MCF 10A (cell line): Measurements from ENCODE around the gene DNER. TPM values are rescaled to one million over a fixed set of nuclear protein-coding genes. Genes with fewer than 3 reads are reported as not detected.

Experiments used
- BruUV-seq: library from RNA; stranded (reverse); fragments of 400-500 nt; replicated peaks from 2 replicates; lab custom pipeline; 2021; lab: Mats Ljungman, UMichigan
- CTCF ChIA-PET: fragments of 300-600 bp; sonication (Branson Sonifier 250); formaldehyde crosslinking; extraction: SDS; loops from one replicate; lab custom pipeline; 2021; ENCODE audit warnings: antibody characterized with exemption, inconsistent platforms; lab: Yijun Ruan, JAX
- POLR2A ChIA-PET: fragments of 300-600, 350-650 bp; sonication (Branson Sonifier 250); formaldehyde crosslinking; extraction: SDS; loops from one replicate; lab custom pipeline; 2020; ENCODE audit warnings: antibody characterized with exemption, inconsistent platforms; lab: Yijun Ruan, JAX
- DNase-seq: peaks from one replicate; pipeline ENCODE4 v3.0.0-alpha.2; 2018; ENCODE audit not compliant: unreplicated experiment
- H3K27ac Mint-ChIP-seq: one replicate; pipeline ENCODE4 v1.8.0; 2022; ENCODE audit warnings: mild to moderate bottlenecking, low read depth, mixed read lengths; ENCODE audit not compliant: unreplicated experiment
- H3K27me3 Mint-ChIP-seq: one replicate; pipeline ENCODE4 v1.8.0; 2022; ENCODE audit warnings: mixed read lengths; ENCODE audit not compliant: insufficient read depth, unreplicated experiment
- H3K36me3 Mint-ChIP-seq: one replicate; pipeline ENCODE4 v1.8.0; 2022; ENCODE audit warnings: mild to moderate bottlenecking, moderate library complexity, mixed read lengths; ENCODE audit not compliant: insufficient read depth, unreplicated experiment
- H3K4me1 Mint-ChIP-seq: one replicate; pipeline ENCODE4 v1.8.0; 2022; ENCODE audit warnings: mixed read lengths; ENCODE audit not compliant: insufficient read depth, unreplicated experiment
- H3K4me3 Mint-ChIP-seq: one replicate; pipeline ENCODE4 v1.8.0; 2022; ENCODE audit warnings: mild to moderate bottlenecking, moderate library complexity, mixed read lengths; ENCODE audit not compliant: unreplicated experiment
- H3K9me3 Mint-ChIP-seq: one replicate; pipeline ENCODE4 v1.8.0; 2022; ENCODE audit warnings: mixed read lengths; ENCODE audit not compliant: unreplicated experiment
- CTCF ChIP-seq: fragments of 200-600 bp; IDR thresholded peaks from one replicate; pipeline ENCODE4 v1.8.0; 2022; ENCODE audit warnings: antibody characterized with exemption, mild to moderate bottlenecking; ENCODE audit not compliant: unreplicated experiment
- intact Hi-C: fragments of 100-400 bp; cut with micrococcal nuclease; formaldehyde crosslinking; loops from 2 replicates; pipeline ENCODE4 v1.14.1; 2022
- total RNA-seq: library from RNA; stranded (reverse); gene quantifications from 2 replicates; pipeline ENCODE4 v1.2.3, GENCODE V29; 2022

The DNER gene
- total RNA-seq, 1 experiment from 2014 or later, result 49.2 TPM

DNA sequence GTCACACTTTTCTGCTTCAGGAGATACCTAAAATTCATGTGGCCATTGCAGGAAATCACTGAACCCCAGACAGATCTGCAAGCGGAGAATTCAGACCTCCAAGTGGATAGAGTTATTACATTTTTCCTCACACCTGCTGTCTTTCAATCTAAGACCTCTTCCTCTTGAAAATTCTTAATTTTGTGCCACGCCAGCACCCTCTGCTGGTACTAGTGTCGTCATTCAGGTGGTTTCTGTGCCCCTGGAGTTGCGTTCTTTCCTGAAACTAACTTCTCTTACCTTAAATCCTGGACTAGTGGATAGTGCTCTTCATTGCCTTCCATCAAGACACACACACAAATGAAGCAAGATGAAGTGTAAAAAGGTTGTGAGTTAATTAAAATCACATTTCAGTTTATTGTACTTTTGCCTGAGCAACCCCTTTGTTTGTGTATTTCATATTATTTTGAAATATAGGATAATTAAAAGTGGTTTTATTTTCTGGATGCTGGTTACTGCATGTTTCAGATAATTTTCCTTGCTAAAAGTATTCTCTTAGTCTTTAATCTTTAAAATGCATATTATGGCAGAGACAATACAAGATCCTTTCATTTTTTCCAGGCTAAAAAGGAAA lies 1.6 kb upstream of the DNER start:
- DNase-seq, result peak; percentile 74
- Mint-ChIP-seq H3K36me3 (no peaks in the 10 kb centered on the region), H3K9me3 (no peaks in the 10 kb centered on the region), H3K27ac (no peak overlapping the region), H3K4me3 (peak overlapping the region; percentile 15), H3K4me1 (peaks cover 10% of the 10 kb centered on the region), H3K27me3 (peaks cover 49% of the 10 kb centered on the region)
- ChIA-PET POLR2A (no interaction called here), CTCF (interaction anchor here (0.6 to 1.7 kb wide), 13 partner anchors 10 to 1035 kb away, joined by 3 to 10 read pairs (median 3); no protein-coding TSS in a partner anchor)
- TF ChIP-seq CTCF, result peak; percentile 68
- BruUV-seq, result no TSS peak
- intact Hi-C loops, result loop anchor here (2.0 to 5.0 kb wide), 6 partner anchors 129 to 1669 kb away; no protein-coding TSS in a partner anchor

- peak overlapping the region; percentile 70 for H3K4me3 Mint-ChIP-seq
- peaks cover 59% of the 10 kb centered on the region for H3K27me3 Mint-ChIP-seq
- H3K9me3 Mint-ChIP-seq, result no peaks in the 10 kb centered on the region
- peaks cover 10% of the 10 kb centered on the region for H3K4me1 Mint-ChIP-seq
- no peak for TF ChIP-seq CTCF
- H3K27ac Mint-ChIP-seq, result no peak overlapping the region
- DNase-seq, result peak; percentile 74
- ChIA-PET POLR2A (interaction anchor here (0.6 to 1.2 kb wide), 3 partner anchors 128 to 979 kb away, joined by 3 read pairs; no protein-coding TSS in a partner anchor), CTCF (interaction anchor here (0.6 to 1.2 kb wide), 7 partner anchors 12 to 155 kb away, joined by 3 read pairs; no protein-coding TSS in a partner anchor)
- intact Hi-C loops, result loop anchor here (5.0 kb wide), 4 partner anchors 283 to 1668 kb away; no protein-coding TSS in a partner anchor
- BruUV-seq, result no TSS peak
- no peaks in the 10 kb centered on the region for H3K36me3 Mint-ChIP-seq
Observed at GRCh38 chr2:229714736-229715541, 584 bp upstream of the DNER start.

- Mint-ChIP-seq H3K4me3 (peak overlapping the region; percentile 69), H3K9me3 (no peaks in the 10 kb centered on the region), H3K36me3 (no peaks in the 10 kb centered on the region), H3K27ac (no peak overlapping the region), H3K4me1 (peaks cover 10% of the 10 kb centered on the region), H3K27me3 (peaks cover 55% of the 10 kb centered on the region)
- no TSS peak for BruUV-seq
- CTCF ChIA-PET, result interaction anchor here (0.6 to 1.8 kb wide), 5 partner anchors 40 to 1030 kb away, joined by 3 to 5 read pairs (median 3); no protein-coding TSS in a partner anchor
- intact Hi-C loops, result no loop called here
- POLR2A ChIA-PET, result no interaction called here
- peak; percentile 56 for DNase-seq
- TF ChIP-seq CTCF, result no peak
Observed at GRCh38 chr2:229713371-229714079, 830 bp downstream of the DNER start.
